Mucosa of gallbladder (tissue), 1 donor: ENCODE results near the gene EXPH5. TPM values are rescaled to one million over a fixed set of nuclear protein-coding genes. Genes with fewer than 3 reads are reported as not detected.
"Not testable (repeated sequence)": the region's sequence is repeated elsewhere in the genome, so short reads cannot be mapped to it uniquely, and the experiment has no call there.

ENCODE experiments used
- DNase-seq: peaks from one replicate; pipeline ENCODE4 v3.0.0-alpha.2; 2020; ENCODE audit warnings: low spot score
- total RNA-seq: library from RNA; stranded (reverse); gene quantifications from one replicate; pipeline ENCODE4 v1.2.1, GENCODE V29; 2021
- donor health status: DM: no; HTN: no; CAD: no.

Gene EXPH5
- 5.6 TPM for total RNA-seq

DNA sequence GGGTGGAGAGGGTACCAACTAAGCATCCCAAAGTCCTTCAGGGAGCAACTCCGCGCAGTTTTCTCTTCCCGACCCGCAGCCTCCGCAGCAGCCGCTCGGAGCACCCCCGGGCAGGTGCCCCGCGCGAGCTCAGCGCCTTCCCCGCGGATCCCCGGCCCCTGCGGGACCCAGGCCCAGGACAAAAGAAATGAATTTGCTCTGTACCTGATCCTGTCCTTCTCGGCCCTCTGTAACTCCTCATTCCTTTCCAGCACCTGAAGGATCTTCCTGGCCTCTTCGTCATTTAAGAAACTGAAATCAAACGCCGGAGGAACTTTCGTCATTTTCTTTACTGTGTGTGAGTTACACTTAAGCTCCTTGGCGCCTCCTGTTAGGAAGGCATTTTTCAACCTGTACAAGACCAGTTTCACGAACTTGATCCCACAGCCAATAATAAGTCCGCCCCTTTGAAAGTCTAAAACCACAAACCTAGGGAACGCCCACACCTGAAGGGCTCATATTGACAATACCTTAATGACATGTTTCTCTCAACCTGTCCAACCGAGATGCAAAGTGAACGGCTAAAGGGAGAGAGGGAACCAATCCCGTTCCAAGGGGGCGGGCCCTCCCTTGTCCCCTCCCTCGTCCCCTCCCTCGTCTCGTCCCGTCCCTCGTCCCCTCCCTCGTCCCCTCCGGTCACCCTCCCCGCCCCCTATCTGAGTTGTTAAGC lies at the start of gene EXPH5:
EXPH5 (minus strand) TSS at position 555 of the 709 bp plus-strand sequence; CDS start at position 323, 232 bp downstream.
- peak; percentile 95 for DNase-seq

- not testable (repeated sequence) for DNase-seq
Observed at GRCh38 chr11:108641752-108642151, 48.2 kb upstream of the EXPH5 start.

DNA sequence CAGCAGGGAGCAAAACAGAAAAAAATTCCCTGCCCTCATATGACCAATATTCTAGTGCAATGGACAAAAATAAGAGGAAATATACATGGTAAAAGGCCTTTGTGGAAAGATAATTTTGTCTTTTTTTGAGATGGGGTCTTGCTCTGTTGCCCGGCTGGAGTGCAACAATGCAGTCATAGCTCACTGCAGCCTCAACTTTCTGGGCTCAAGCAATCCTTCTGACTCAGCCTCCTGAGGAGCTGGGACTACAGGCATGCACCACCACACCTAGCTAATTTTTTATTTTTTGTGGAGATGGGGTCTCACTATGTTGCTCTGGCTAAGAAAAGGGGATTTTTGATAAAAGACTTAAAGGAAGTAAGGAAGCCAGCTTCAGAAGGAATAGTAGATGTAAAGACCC lies 45.6 kb upstream of the EXPH5 start:
- no peak for DNase-seq

DNA sequence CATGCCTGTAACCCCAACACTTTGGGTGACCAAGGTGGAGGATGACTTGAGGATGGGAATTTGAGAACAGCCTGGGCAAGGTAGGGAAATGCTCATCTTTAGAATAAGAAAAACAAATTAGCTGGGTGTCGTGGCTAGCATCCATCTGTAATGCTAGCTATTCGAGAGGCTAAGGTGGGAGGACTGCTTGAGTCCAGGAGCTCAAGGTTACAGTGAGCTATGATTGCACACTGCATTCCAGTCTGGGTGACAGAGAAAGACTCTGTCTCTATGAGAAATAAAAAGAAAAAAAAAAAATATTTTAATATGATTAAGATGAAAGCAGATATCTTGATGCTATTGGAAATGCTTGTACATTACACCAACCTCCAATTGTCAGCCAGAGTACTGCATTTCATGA lies 42.7 kb upstream of the EXPH5 start:
- no peak for DNase-seq

- no peak for DNase-seq
Observed at GRCh38 chr11:108635106-108635505, 41.5 kb upstream of the EXPH5 start.

DNA sequence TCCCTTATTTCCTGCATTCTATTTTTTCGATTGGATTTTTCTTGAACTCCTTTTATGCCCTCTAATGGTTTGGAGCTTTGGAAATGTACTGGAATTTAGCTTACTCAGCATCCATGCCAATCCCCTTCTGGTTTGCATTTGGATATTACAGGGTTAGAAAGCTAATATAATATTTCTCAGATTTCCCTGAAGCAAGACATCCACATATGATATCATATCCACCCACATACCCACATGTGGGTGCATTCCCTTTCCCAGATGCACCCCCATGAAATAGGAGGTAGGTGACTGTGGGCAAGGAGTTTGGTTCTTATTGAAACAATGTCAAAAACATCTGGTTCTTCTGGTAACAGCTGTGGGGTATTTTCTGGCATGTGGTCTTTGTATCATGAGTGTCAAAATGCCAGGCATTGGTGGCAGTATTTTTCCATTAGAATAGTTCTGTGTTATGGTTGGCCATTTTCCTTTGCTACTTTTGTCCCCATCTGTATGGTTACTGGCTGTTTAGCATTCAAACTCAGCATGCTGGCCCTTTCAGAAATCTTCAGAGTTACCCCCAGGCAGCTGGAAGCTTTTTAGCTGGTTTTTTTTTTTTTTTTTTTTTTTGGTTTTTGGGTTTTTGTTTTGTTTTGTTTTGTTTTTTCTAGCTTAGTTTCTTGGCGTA lies 38.6 kb upstream of the EXPH5 start:
- no peak for DNase-seq

GRCh38 chr11:108629274-108629673 lies 35.7 kb upstream of the EXPH5 start:
- no peak for DNase-seq

DNA sequence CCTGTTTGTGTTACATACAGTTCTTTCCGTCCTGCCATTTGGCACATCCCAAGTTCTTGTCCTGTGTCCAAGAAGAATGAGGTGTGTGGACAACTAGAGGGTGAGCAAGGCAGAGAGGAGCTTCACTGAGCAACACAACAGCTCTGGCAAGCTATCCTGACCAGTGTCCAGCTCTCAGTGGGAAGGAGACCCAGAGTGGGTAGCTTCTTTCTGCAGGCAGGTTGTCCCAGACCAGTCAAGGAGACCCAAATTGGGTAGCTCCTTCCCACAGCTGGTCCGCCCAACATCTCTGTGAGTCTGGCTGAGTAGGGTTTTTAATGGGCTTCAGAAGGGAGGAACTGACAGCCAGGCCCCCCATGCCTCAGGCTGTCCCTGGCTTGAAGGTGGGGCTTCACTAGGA lies 35.2 kb upstream of the EXPH5 start:
- DNase-seq, result no peak

- no peak for DNase-seq
Observed at GRCh38 chr11:108628326-108628725, 34.8 kb upstream of the EXPH5 start.

DNA sequence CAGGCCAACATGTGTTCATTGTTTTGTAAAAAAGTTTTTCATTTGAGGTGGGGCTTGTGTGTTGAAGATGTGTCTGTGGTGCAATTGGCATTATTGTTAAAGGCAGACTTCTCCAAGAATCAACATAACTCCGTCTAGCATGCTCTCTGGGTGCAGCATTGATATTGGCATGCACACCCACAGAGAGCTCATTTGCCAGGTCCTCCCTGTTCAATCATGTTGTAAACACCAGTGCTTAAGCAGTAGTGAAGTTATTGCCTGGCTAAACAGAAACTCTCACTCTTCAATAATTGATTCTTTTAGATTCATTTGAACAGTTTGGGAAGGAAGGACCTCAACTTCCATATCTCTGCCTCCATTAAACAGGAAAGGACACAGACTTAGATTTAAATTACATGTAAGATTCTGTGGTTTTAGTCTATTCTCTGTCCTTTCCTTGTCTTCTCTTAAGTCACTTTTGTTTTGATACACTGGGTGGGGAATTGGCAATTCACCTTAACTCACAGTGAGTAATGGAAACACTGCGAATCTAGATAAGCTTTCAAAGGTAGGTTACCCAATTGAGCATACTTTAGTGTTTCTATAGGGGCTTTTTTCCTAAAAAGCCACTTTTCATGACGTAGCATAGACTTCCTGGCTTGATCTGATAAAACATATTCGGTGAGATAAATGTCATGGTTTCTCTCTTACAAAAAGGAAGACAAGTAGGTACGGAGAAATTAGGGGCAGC lies 30.8 kb upstream of the EXPH5 start:
- no peak for DNase-seq

- DNase-seq, result no peak
Observed at GRCh38 chr11:108622341-108622740, 28.8 kb upstream of the EXPH5 start.

- no peak for DNase-seq
Observed at GRCh38 chr11:108620958-108621772, 27.6 kb upstream of the EXPH5 start.

DNA sequence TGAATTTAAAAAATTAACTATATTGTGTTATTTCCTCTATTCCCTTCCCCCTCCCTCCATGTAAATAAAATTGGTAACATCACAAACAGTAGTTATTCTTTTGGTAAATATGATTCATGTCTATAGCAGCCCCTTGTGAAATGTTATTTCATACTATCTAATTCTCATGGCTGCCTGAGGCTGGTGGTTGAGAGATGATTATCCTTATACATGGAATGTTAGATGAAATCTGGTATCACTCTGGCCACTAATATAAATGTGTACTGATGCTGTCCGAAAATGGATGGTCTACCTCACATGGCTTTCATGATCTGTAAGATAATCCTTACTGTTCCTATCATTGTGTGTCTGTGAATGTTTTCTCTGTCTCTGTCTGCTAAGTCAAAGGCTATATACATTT lies 25.0 kb upstream of the EXPH5 start:
- DNase-seq, result no peak

- DNase-seq, result no peak
Observed at GRCh38 chr11:108617055-108617454, 23.5 kb upstream of the EXPH5 start.

- DNase-seq, result no peak
Observed at GRCh38 chr11:108616549-108616948, 23.0 kb upstream of the EXPH5 start.

DNA sequence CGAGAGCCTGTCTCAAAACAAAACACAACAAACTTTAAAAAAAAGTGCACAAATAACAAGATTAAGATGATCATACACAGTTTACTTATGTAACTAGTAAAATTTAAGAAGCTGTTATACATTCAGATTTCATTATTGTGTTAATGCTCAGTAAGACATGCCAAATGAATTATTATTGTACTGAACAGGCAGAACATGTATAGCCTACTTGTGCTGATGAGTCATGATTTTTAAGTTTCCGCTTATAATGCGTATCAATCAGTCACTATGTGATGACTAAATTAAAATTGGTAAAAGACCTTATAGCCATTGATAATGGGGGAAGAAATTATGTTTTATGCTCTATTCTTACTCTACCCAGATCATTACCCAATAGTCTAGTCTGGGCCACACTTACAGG lies 20.5 kb upstream of the EXPH5 start:
- DNase-seq, result no peak

- DNase-seq, result no peak
Observed at GRCh38 chr11:108609682-108610081, 16.1 kb upstream of the EXPH5 start.

DNA sequence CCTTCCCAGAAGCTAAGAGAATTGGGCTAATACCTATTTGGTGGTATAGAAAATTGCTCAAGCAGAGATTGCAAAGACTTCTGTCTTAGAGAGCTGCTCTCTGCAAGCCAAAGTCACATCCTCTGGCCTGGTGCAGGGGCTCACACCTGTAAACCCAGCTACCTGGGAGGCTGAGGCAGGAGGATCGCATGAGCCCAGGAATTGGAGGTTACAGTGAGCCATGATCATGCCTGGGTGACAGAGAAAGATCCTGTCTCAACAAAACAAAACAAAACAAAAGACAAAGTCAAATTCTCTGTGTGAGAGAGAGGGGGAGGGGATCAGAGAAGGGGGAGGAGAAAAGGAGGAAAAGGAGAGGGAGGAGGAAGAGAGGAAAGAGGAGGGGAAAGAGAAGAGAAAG lies 15.0 kb upstream of the EXPH5 start:
- DNase-seq, result no peak

DNA sequence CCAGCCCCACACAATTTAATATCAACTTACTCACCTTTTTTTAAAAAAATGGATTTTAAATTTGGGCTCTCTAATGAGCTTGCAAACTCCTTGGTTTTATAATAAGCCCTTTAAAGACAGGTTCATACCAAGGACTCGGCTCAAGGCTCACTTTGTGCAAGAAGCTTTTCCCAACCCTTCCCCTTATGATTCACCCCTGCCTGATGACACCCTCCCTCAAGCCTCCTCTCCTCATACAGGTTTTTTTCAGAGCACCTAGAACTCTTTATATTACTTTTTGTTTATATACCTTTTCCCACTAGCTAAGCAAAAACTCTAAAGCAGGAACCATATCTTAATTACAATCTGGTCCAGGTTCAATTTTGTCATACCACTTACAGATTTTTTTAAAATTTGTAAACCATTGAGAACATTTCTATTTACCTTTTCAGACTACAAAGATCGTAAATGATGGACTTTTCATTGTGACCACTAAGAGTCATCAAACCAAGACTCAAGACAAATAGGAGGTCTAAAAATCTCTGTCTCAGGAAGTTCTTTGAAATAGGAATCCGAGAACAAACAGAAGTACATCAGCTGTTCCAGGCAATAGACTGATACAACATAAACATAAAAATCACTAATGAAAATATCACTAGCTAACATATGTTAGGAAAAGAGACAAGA lies 13.1 kb upstream of the EXPH5 start:
- no peak for DNase-seq

- no peak for DNase-seq
Observed at GRCh38 chr11:108606070-108606469, 12.5 kb upstream of the EXPH5 start.

GRCh38 chr11:108602818-108603217 lies 9.2 kb upstream of the EXPH5 start:
- not testable (repeated sequence) for DNase-seq
